ENCODE results near the gene CDC26.
A peak's percentile ranks its signal among the peaks of the same experiment; 100 is the strongest.

GRCh38 chr9:113317777-113318176 is 42.4 kb upstream of the CDC26 start:
- peak in 2 of 3 experiments; percentile 9 to 11 for TF ChIP-seq CTCF (IDR thresholded peaks at IDR 0.05)
- TF ChIP-seq POLR2AphosphoS5 (IDR thresholded peaks at IDR 0.05): no peak
- TF ChIP-seq EP300 (IDR thresholded peaks at IDR 0.05): no peak
- TF ChIP-seq POLR2A (IDR thresholded peaks at IDR 0.05; ENCODE audit: low read depth): no peak
